ENCODE measurements around the gene GAPDH.
"Not testable (repeated sequence)": the region's sequence is repeated elsewhere in the genome, so short reads cannot be mapped to it uniquely, and the experiment has no call there.

Gene GAPDH

GRCh38 chr12:6533923-6534694 lies at the start of gene GAPDH:
Gene GAPDH (plus strand): TSS chr12:6534517. CDS start chr12:6534833, 316 bp downstream.
- DNase-seq, result peak; percentile 99
- in situ Hi-C loops (cut with HindIII; ENCODE audit: low pct_ligation_motif_present, low pct_unique_long_range_greater_than_20kb, low sequenced_read_pairs), result no loop called here

DNA sequence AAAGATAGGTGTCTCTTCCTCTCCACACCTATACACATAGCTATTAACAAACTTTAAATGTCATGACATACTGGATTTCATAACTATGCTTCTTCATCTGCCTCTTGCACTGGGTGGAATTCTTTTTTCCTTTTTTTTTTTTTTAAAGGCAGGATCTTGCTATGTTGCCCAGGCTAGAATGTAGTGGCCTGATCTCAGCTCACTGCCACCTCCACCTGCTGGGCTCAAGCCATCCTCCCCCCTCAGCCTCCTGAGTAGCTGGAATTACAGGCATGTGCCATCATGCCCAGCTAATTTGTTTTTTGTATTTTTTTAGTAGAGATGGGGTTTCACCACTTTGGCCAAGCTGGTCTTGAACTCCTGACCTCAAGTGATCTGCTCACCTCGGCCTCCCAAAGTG lies 46.1 kb upstream of the GAPDH start:
- no peak for DNase-seq
- in situ Hi-C loops (cut with HindIII; ENCODE audit: low pct_ligation_motif_present, low pct_unique_long_range_greater_than_20kb, low sequenced_read_pairs), result no loop called here

DNA sequence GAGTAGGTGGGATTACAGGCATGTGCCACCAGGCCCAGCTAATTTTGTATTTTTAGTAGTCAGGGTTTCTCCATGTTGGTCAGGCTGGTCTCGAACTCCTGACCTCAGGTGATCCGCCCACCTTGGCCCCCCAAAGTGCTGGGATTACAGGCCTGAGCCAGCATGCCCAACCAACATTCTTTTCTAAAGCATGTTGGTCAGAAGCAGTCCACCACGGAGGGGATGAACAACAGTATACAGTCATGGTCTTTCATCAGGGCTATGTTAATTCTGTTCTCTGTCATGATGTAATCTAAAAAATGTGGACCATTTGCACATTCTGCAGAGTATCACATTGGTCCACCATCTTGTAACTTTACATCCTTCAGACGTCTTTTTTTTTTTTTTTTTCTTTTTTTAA lies 44.9 kb upstream of the GAPDH start:
- DNase-seq, result no peak
- in situ Hi-C loops (cut with HindIII; ENCODE audit: low pct_ligation_motif_present, low pct_unique_long_range_greater_than_20kb, low sequenced_read_pairs), result no loop called here

- in situ Hi-C loops (cut with HindIII; ENCODE audit: low pct_ligation_motif_present, low pct_unique_long_range_greater_than_20kb, low sequenced_read_pairs), result not testable (repeated sequence)
These were observed 43.6 kb upstream of the GAPDH start for GRCh38 chr12:6490673-6491072.

GRCh38 chr12:6492838-6493496 lies 41.4 kb upstream of the GAPDH start, which contains the start of gene MRPL51:
Gene MRPL51 (minus strand): TSS chr12:6493262. CDS start chr12:6493136, 126 bp downstream.
- DNase-seq, result peak; percentile 98
- in situ Hi-C loops (cut with HindIII; ENCODE audit: low pct_ligation_motif_present, low pct_unique_long_range_greater_than_20kb, low sequenced_read_pairs), result no loop called here

More at GRCh38 chr12:6490673-6491072, 43.6 kb upstream of the GAPDH start:
- not testable (repeated sequence) for DNase-seq

GRCh38 chr12:6493497-6494257 lies 40.6 kb upstream of the GAPDH start, which contains the start of gene NCAPD2:
Gene NCAPD2 (plus strand): TSS chr12:6494102. CDS start chr12:6495099, 997 bp downstream.
- in situ Hi-C loops (cut with HindIII; ENCODE audit: low pct_ligation_motif_present, low pct_unique_long_range_greater_than_20kb, low sequenced_read_pairs), result no loop called here

DNA sequence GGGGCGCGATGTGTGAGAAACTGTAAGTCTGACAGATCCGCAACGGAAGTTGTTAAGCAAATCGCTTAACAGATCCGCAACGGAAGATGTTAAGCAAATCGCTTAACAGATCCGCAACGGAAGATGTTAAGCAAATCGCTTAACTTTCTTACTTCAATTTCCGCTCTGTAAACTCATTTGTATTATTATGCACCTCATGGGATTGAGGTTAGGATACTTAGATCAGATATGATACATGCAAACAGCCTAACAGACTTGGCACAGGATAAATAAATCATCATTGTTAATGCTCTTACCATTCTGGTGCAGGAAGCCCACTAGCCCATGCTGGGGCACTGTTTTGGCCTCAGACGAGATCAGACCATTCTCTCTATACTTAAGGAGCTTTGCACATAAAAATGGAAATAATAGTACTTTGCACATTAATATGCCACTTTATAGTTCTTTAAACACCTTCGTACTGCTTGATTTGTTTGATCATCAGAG lies 40.0 kb upstream of the GAPDH start:
- in situ Hi-C loops (cut with HindIII; ENCODE audit: low pct_ligation_motif_present, low pct_unique_long_range_greater_than_20kb, low sequenced_read_pairs), result no loop called here
- DNase-seq, result no peak

More at GRCh38 chr12:6493497-6494257, 40.6 kb upstream of the GAPDH start, which contains the start of gene NCAPD2:
- peak; percentile 99 for DNase-seq

- in situ Hi-C loops (cut with HindIII; ENCODE audit: low pct_ligation_motif_present, low pct_unique_long_range_greater_than_20kb, low sequenced_read_pairs), result no loop called here
- DNase-seq, result no peak
These were observed 39.3 kb upstream of the GAPDH start for GRCh38 chr12:6494968-6495367.

DNA sequence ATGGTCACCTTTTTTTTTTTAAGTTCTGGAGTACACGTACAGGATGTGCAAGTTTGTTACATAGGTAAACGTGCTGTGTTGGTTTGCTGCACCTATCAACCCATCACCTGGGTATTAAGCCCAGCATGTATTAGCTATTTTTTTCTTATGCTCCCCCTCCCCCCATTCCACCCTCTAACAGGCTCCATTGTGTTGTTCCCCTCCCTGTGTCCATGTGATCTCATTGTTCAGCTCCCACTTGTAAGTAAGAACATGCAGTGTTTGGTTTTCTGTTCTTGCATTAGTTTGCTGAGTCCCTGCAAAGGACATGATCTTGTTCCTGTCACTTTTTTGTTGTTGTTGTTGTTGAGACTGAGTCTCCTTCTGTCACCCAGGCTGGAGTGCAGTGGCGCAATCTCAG lies 37.0 kb upstream of the GAPDH start:
- DNase-seq; in situ Hi-C loops (cut with HindIII; ENCODE audit: low pct_ligation_motif_present, low pct_unique_long_range_greater_than_20kb, low sequenced_read_pairs): not testable (repeated sequence)

DNA sequence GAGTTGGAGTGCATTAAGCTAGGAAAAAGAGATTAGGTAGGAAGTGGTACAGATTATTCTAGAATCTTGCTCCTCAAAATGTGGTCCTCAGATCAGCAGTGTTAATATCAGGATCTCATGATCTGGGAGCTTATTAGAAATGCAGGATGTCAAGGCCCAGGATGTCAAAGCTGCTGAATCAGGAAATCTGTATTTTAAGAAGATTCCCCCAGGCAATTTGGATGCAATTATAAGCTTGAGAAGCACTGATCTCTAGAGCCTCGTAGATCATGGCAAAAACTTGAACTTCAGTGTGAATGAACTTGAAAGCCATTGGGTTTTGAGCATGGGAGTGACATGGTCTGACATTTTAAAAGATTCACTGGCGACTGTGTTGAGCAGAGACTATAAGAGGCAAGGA lies 33.9 kb upstream of the GAPDH start:
- DNase-seq, result no peak
- in situ Hi-C loops (cut with HindIII; ENCODE audit: low pct_ligation_motif_present, low pct_unique_long_range_greater_than_20kb, low sequenced_read_pairs), result no loop called here

DNA sequence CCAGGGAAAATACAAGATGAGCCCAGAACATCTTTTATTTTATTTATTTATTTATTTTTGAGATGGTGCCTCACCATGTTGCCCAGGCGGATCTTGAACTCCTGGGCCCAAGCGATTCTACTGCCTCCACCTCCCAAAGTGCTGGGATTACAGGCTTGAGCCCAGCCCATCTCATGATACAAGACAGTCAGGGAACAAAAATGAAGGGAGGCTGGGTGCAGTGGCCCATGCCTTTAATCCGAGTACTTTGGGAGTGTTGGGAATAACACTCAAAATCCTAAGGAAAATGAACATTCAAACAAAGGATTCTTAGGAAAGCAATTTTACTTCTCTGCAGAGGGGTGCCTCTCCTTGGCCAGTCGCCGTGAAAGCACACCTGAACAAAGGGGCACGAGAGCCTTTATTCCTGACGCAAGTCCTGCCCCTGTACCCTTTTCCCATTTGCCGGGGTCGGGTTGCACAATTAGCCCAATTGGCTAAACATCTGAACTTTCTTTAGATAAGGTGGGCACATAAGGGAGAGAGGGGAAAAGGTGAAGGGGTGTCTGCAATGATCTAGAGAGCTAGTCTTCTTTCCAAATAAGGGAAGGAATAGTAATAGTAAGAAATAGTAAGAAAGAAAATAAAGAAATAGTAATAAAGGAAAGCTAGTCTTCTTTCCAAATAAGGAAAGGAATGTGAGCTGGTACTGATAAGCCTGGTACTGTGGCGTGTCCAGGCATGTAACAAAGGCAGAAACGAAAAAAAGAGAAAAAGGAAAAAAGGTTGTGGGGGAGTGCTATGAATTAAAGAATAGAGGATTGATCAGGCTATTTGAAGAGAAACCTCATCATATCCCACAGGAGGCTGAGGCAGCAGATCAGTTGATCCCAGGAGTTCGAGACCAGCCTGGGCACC lies 27.0 kb upstream of the GAPDH start:
- in situ Hi-C loops (cut with HindIII; ENCODE audit: low pct_ligation_motif_present, low pct_unique_long_range_greater_than_20kb, low sequenced_read_pairs), result no loop called here
- DNase-seq, result no peak

DNA sequence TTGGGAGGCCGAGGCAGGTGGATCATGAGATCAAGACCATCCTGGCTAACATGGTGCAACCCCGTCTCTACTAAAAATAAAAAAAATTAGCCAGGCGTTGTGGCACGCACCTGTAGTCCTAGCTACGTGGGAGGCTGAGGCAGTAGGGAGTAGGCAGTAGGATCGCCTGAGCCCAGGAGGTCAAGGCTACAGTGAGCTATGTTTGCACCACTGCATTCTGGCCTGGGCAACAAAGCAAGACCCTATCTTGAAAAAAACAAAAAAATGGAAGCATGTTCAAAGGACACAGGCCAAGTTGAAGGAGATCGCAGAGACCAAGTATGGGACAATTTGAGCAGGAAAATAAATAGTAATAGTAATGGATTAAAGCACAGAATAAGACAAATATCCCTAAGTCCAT lies 26.2 kb upstream of the GAPDH start:
- no peak for DNase-seq
- in situ Hi-C loops (cut with HindIII; ENCODE audit: low pct_ligation_motif_present, low pct_unique_long_range_greater_than_20kb, low sequenced_read_pairs), result no loop called here

DNA sequence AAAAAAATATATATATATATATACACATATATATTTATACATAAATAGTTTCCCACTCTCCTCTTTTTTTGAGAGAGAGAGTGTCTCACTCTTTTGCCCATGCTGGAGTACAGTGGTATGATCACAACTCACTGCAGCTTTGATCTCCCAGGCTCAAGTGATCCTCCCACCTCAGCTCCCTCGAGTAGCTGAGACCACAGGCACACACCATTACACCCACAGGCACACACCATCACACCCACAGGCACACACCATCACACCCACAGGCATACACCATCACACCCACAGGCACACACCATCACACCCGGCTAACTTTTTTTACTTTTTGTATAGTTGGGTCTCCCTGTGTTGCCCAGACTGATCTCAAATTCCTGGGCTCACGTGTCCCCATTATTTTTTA lies 14.1 kb upstream of the GAPDH start:
- DNase-seq, result no peak
- in situ Hi-C loops (cut with HindIII; ENCODE audit: low pct_ligation_motif_present, low pct_unique_long_range_greater_than_20kb, low sequenced_read_pairs), result no loop called here

DNA sequence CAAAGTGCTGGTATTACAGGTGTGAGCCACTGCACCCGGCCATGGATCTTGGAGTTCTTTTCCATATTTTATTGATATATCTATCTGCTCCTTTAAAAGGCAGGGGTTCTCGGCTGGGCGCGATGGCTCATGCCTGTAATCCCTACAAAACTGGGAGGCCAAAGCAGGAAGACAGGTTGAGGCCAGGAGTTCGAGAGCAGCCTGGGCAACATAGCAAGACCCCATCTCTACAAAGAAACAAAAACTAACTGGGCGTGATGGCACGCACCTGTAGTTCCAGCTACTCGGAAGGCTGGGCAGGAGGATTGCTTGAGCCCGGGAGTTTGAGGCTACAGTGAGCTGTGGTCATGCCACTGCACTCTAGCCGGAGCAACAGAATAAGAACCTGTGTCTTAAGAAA lies 12.1 kb upstream of the GAPDH start:
- in situ Hi-C loops (cut with HindIII; ENCODE audit: low pct_ligation_motif_present, low pct_unique_long_range_greater_than_20kb, low sequenced_read_pairs), result no loop called here
- no peak for DNase-seq

- in situ Hi-C loops (cut with HindIII; ENCODE audit: low pct_ligation_motif_present, low pct_unique_long_range_greater_than_20kb, low sequenced_read_pairs), result no loop called here
- no peak for DNase-seq
These were observed 10.6 kb upstream of the GAPDH start for GRCh38 chr12:6523708-6524107.

DNA sequence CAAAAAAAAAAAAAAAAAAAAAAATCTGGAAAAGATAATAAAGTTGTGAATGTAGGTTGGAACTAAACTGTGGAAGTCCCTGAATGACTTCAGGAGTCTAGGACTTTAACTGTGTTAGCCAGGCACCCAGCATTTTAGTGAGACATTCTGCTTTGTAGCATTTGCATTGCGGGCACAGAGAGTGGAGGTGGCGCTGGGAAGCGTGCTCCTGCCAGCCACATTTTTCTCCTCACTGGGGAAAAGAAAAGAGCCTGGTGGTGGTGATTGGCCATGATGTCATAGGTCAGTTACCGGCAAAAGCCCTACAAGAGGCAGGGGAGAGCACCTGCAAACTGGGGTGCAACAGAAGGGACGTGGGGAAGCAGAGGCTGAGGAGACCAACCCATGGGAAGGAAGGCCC lies 9.7 kb upstream of the GAPDH start:
- DNase-seq, result no peak
- in situ Hi-C loops (cut with HindIII; ENCODE audit: low pct_ligation_motif_present, low pct_unique_long_range_greater_than_20kb, low sequenced_read_pairs), result no loop called here

DNA sequence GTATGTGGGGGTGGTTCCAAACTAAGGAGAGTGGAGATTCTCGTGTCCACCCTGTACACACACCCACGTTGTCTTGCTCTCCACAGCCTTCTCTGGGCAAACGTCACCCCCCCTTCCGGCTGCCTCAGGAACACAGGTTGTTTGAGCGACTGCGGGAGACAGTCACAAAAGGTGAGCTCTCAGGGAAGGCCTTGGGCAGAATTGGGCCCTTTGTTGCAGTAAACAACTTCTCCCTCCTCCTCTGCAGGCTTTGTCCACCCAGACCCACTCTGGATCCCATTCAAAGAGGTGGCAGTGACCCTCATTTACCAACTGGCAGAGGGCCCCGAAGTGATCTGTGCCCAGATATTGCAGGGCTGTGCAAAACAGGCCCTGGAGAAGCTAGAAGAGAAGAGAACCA lies 8.1 kb upstream of the GAPDH start:
- DNase-seq, result no peak
- in situ Hi-C loops (cut with HindIII; ENCODE audit: low pct_ligation_motif_present, low pct_unique_long_range_greater_than_20kb, low sequenced_read_pairs), result no loop called here

Measured in ACHN (cell line).